Measurements from ENCODE around the gene MTG1. TPM values are rescaled to one million over a fixed set of nuclear protein-coding genes. Genes with fewer than 3 reads are reported as not detected.
"Not testable (repeated sequence)": the region's sequence is repeated elsewhere in the genome, so short reads cannot be mapped to it uniquely, and the experiment has no call there.

MTG1 gene
- polyA plus RNA-seq, 1 donor (not counting 4 experiments of a cell fraction or from before 2014, with no cell fraction given), result 31.6 TPM

GRCh38 chr10:133411523-133412380 lies 17.8 kb downstream of the MTG1 start:
- FAIRE-seq, result no peak
- H3K9me3 ChIP-seq (ENCODE audit: control insufficient read depth, low read depth, low read length), result no peaks in the 10 kb centered on the region

GRCh38 chr10:133412381-133412711 lies 18.4 kb downstream of the MTG1 start:
- Histone ChIP-seq H3K4me2 (ENCODE audit: control insufficient read depth, extremely low read depth, insufficient read depth, low read depth, low read length) (no peak overlapping the region), H3K27ac (ENCODE audit: control insufficient read depth, insufficient read depth, low read length) (no peak overlapping the region), H3K9me3 (ENCODE audit: control insufficient read depth, low read depth, low read length) (no peaks in the 10 kb centered on the region), H3K9ac (ENCODE audit: control insufficient read depth, extremely low read depth, insufficient read depth, low read length) (no peak overlapping the region), H4K20me1 (ENCODE audit: control insufficient read depth, extremely low read depth, insufficient read depth, low read length) (no peaks in the 10 kb centered on the region), H3K36me3 (ENCODE audit: control insufficient read depth in 2 of 2, extremely low read depth in 1 of 2, insufficient read depth in 2 of 2, low read length in 2 of 2) (peaks cover 1 to 9% of the 10 kb centered on the region in 2 experiments), H3K27me3 (ENCODE audit: control insufficient read depth, extremely low read depth, insufficient read depth, low read length) (no peaks in the 10 kb centered on the region), H3K9me1 (ENCODE audit: control insufficient read depth, extremely low read depth, insufficient read depth, low read length) (no peaks in the 10 kb centered on the region), H3K4me3 (ENCODE audit: control insufficient read depth in 2 of 3, extremely low read depth in 1 of 3, insufficient read depth in 2 of 3, low read depth in 1 of 3, low read length in 3 of 3) (no peak overlapping the region), H3K79me2 (ENCODE audit: control insufficient read depth, insufficient read depth, low read length) (peaks cover 30% of the 10 kb centered on the region), H2AFZ (ENCODE audit: control insufficient read depth, low read length) (no peak overlapping the region), H3K4me1 (ENCODE audit: control insufficient read depth, extremely low read depth, insufficient read depth, low read length) (no peaks in the 10 kb centered on the region)
- DNase-seq (ENCODE audit: low read depth, low spot score) (no peak), FAIRE-seq (no peak)
- TF ChIP-seq EZH2 (IDR thresholded peaks at IDR 0.05; ENCODE audit: low read length) (no peak), CTCF (optimal IDR thresholded peaks at IDR 0.05 in 1 of 3, IDR thresholded peaks at IDR 0.05 in 1 of 3, conservative IDR thresholded peaks at IDR 0.05 in 1 of 3; ENCODE audit: extremely low read depth in 1 of 3, insufficient read depth in 2 of 3, low read length in 3 of 3) (no peak)
- dilution Hi-C loops (cut with MboI; ENCODE audit: extremely low pct_ligation_motif_present, low sequenced_read_pairs), result no loop called here

More at GRCh38 chr10:133411523-133412380, 17.8 kb downstream of the MTG1 start:
- Histone ChIP-seq H3K27ac (ENCODE audit: control insufficient read depth, insufficient read depth, low read length) (no peak overlapping the region), H3K4me1 (ENCODE audit: control insufficient read depth, extremely low read depth, insufficient read depth, low read length) (no peaks in the 10 kb centered on the region), H3K79me2 (ENCODE audit: control insufficient read depth, insufficient read depth, low read length) (peaks cover 33% of the 10 kb centered on the region), H3K9me1 (ENCODE audit: control insufficient read depth, extremely low read depth, insufficient read depth, low read length) (no peaks in the 10 kb centered on the region), H3K4me2 (ENCODE audit: control insufficient read depth, extremely low read depth, insufficient read depth, low read depth, low read length) (no peak overlapping the region), H3K27me3 (ENCODE audit: control insufficient read depth, extremely low read depth, insufficient read depth, low read length) (no peaks in the 10 kb centered on the region), H2AFZ (ENCODE audit: control insufficient read depth, low read length) (no peak overlapping the region), H3K4me3 (ENCODE audit: control insufficient read depth in 2 of 3, extremely low read depth in 1 of 3, insufficient read depth in 2 of 3, low read depth in 1 of 3, low read length in 3 of 3) (no peak overlapping the region), H3K9ac (ENCODE audit: control insufficient read depth, extremely low read depth, insufficient read depth, low read length) (no peak overlapping the region), H3K36me3 (ENCODE audit: control insufficient read depth in 2 of 2, extremely low read depth in 1 of 2, insufficient read depth in 2 of 2, low read length in 2 of 2) (peaks cover 1 to 9% of the 10 kb centered on the region in 2 experiments), H4K20me1 (ENCODE audit: control insufficient read depth, extremely low read depth, insufficient read depth, low read length) (no peaks in the 10 kb centered on the region)
- no peak for DNase-seq (ENCODE audit: low read depth, low spot score)
- TF ChIP-seq CTCF (optimal IDR thresholded peaks at IDR 0.05 in 1 of 3, IDR thresholded peaks at IDR 0.05 in 1 of 3, conservative IDR thresholded peaks at IDR 0.05 in 1 of 3; ENCODE audit: extremely low read depth in 1 of 3, insufficient read depth in 2 of 3, low read length in 3 of 3), result no peak
- no peak for TF ChIP-seq EZH2 (IDR thresholded peaks at IDR 0.05; ENCODE audit: low read length)
- dilution Hi-C loops (cut with MboI; ENCODE audit: extremely low pct_ligation_motif_present, low sequenced_read_pairs), result no loop called here

- H4K20me1 ChIP-seq (ENCODE audit: control insufficient read depth, extremely low read depth, insufficient read depth, low read length); H3K27ac ChIP-seq (ENCODE audit: control insufficient read depth, insufficient read depth, low read length); dilution Hi-C loops (cut with MboI; ENCODE audit: extremely low pct_ligation_motif_present, low sequenced_read_pairs); H3K27me3 ChIP-seq (ENCODE audit: control insufficient read depth, extremely low read depth, insufficient read depth, low read length); H3K9me1 ChIP-seq (ENCODE audit: control insufficient read depth, extremely low read depth, insufficient read depth, low read length); FAIRE-seq; H3K9ac ChIP-seq (ENCODE audit: control insufficient read depth, extremely low read depth, insufficient read depth, low read length); H3K4me1 ChIP-seq (ENCODE audit: control insufficient read depth, extremely low read depth, insufficient read depth, low read length); H3K4me3 ChIP-seq (ENCODE audit: control insufficient read depth in 2 of 3, extremely low read depth in 1 of 3, insufficient read depth in 2 of 3, low read depth in 1 of 3, low read length in 3 of 3); H3K9me3 ChIP-seq (ENCODE audit: control insufficient read depth, low read depth, low read length); DNase-seq (ENCODE audit: low read depth, low spot score); H2AFZ ChIP-seq (ENCODE audit: control insufficient read depth, low read length); H3K4me2 ChIP-seq (ENCODE audit: control insufficient read depth, extremely low read depth, insufficient read depth, low read depth, low read length): not testable (repeated sequence)
- Histone ChIP-seq H3K36me3 (ENCODE audit: control insufficient read depth in 2 of 2, extremely low read depth in 1 of 2, insufficient read depth in 2 of 2, low read length in 2 of 2) (peaks cover 5 to 17% of the 10 kb centered on the region in 2 experiments), H3K79me2 (ENCODE audit: control insufficient read depth, insufficient read depth, low read length) (peaks cover 16% of the 10 kb centered on the region)
These were observed 20.4 kb downstream of the MTG1 start for GRCh38 chr10:133414401-133414800.

Data from keratinocyte (primary cell).